K562 (cell line): ENCODE results near the gene PRR23A. TPM values are rescaled to one million over a fixed set of nuclear protein-coding genes. Genes with fewer than 3 reads are reported as not detected.

Experiments
- DEAF1 ChIP-seq: fragments of 450-650 bp; formaldehyde crosslinking; IDR thresholded peaks from 2 replicates; pipeline ENCODE4 v1.4.0; 2020; ENCODE audit warnings: mild to moderate bottlenecking, moderate library complexity
- GABPB1 ChIP-seq: sonication (generic); formaldehyde crosslinking; IDR thresholded peaks from 2 replicates; pipeline ENCODE4 v1.8.0; 2022; ENCODE audit warnings: mild to moderate bottlenecking, missing genetic modification reagents
- HCFC1 ChIP-seq: IDR thresholded peaks from 2 replicates; pipeline ENCODE4 v1.6.1; 2012; ENCODE audit warnings: low read depth, low read length, improper control_type of control experiment
- MAFK ChIP-seq: IDR thresholded peaks from 2 replicates; pipeline ENCODE4 v1.6.1; 2011; ENCODE audit warnings: low read length, improper control_type of control experiment
- MCM5 ChIP-seq: fragments of 450-650 bp; IDR thresholded peaks from 2 replicates; pipeline ENCODE4 v1.6.1; 2016; ENCODE audit warnings: low read depth
- MTA1 ChIP-seq: fragments of 450-650 bp; IDR thresholded peaks from 2 replicates; pipeline ENCODE4 v1.6.1; 2017; ENCODE audit warnings: borderline replicate concordance
- PTTG1 ChIP-seq: fragments of 450-650 bp; IDR thresholded peaks from 2 replicates; pipeline ENCODE4 v1.6.1; 2016; ENCODE audit warnings: low read depth, mild to moderate bottlenecking, missing genetic modification characterization, missing compliant biosample characterization
- SAFB2 ChIP-seq: fragments of 200-400 bp; formaldehyde crosslinking; IDR thresholded peaks from 2 replicates; pipeline ENCODE4 v1.6.1; 2018; ENCODE audit warnings: borderline replicate concordance, low read length, low read depth, moderate library complexity; ENCODE audit not compliant: severe bottlenecking
- TRIM28 ChIP-seq: fragments of 450-650 bp; IDR thresholded peaks from 2 replicates; pipeline ENCODE4 v1.6.1; 2017
- WHSC1 ChIP-seq: IDR thresholded peaks from one replicate; pipeline ENCODE4 v1.6.1; 2012; ENCODE audit warnings: low read length, control low read depth, inconsistent platforms
- ZBTB12 ChIP-seq: fragments of 250-450 bp; sonication (Bioruptor Pico); IDR thresholded peaks from 2 replicates; pipeline ENCODE4 v1.4.0; 2020
- ZNF134 ChIP-seq: fragments of 250-450 bp; sonication (Bioruptor Pico); conservative IDR thresholded peaks from 2 replicates; pipeline ENCODE4 v1.4.0; 2020
- ZNF316 ChIP-seq: fragments of 450-650 bp; IDR thresholded peaks from 2 replicates; pipeline ENCODE4 v1.6.1; 2016
- ZNF57 ChIP-seq: fragments of 450-650 bp; formaldehyde crosslinking; IDR thresholded peaks from 2 replicates; pipeline ENCODE4 v1.4.0; 2020; ENCODE audit warnings: mild to moderate bottlenecking, moderate library complexity
- ZNF639 ChIP-seq, 2 experiments: fragments of 200-800 bp in 1 of 2; sonication (Bioruptor generic) in 1 of 2; sonication (generic) in 1 of 2; formaldehyde crosslinking in 1 of 2; IDR thresholded peaks in 1 of 2; conservative IDR thresholded peaks in 1 of 2; 2 replicates each; pipeline versions ENCODE4 v1.5.0 to v1.6.1; 2016 to 2020; ENCODE audit warnings: missing compliant biosample characterization in 1 of 2, missing genetic modification characterization in 1 of 2, missing genetic modification reagents in 1 of 2
- ZZZ3 ChIP-seq: fragments of 450-650 bp; IDR thresholded peaks from 2 replicates; pipeline ENCODE4 v1.6.1; 2016; ENCODE audit warnings: antibody characterized with exemption, mild to moderate bottlenecking, moderate library complexity
- polyA plus RNA-seq, 8 experiments: library from polyadenylated mRNA; depleted of rRNA in 4 of 8; stranded (reverse) in 5 of 8; unstranded in 3 of 8; fragments of >200 nt; fragmentation: Nextera tagmentation in 2 of 8; fragmentation: Illumina TruSeq in 1 of 8; extraction: Ambion mirVana in 2 of 8; extraction: Trizol in 1 of 8; gene quantifications; 2 replicates each; pipeline versions ENCODE4 v1.2.1 to v1.2.3, GENCODE V29; 2011 to 2014; ENCODE audit warnings: inconsistent platforms in 1 of 8, missing spikeins in 1 of 8
- total RNA-seq, 7 experiments: library from RNA; depleted of rRNA in 6 of 7; stranded (reverse); fragments of >200 nt in 6 of 7; fragmentation: Illumina TruSeq in 2 of 7; extraction: Trizol in 2 of 7; gene quantifications; 2 replicates each; pipeline versions ENCODE4 v1.2.1 to v1.2.3, GENCODE V29; 2011 to 2021; ENCODE audit warnings: low replicate concordance in 1 of 7
- TF ChIP-seq, protein P1 (sequence below): fragments of 250-450 bp; sonication (Bioruptor Pico); IDR thresholded peaks from 2 replicates; pipeline ENCODE4 v1.4.0; 2020; ENCODE audit warnings: mild to moderate bottlenecking, moderate library complexity, borderline replicate concordance
- TF ChIP-seq, protein P2 (sequence below): fragments of 450-650 bp; IDR thresholded peaks from 2 replicates; pipeline ENCODE4 v1.6.1; 2017; ENCODE audit warnings: antibody characterized with exemption, mild to moderate bottlenecking

Gene PRR23A
- total and polyA plus RNA-seq, 9 of the 15 experiments (the other 6 are each of a cell fraction or from before 2014, with no cell fraction given), result not detected

- TF ChIP-seq MTA1 (no peak), ZZZ3 (no peak), TRIM28 (peak; percentile 58; the same call in 1 of the 2 replicates), ZNF134 (no peak), GABPB1 (CRISPR knock-in tag) (no peak), ZNF316 (peak; percentile 54), PTTG1 (tag) (no peak), HCFC1 (no peak), MCM5 (no peak), ZBTB12 (CRISPR knock-in tag) (no peak), DEAF1 (CRISPR knock-in tag) (no peak), ZNF639 (CRISPR knock-in tag; conservative IDR thresholded peaks at IDR 0.05 in 1 of 2, IDR thresholded peaks at IDR 0.05 in 1 of 2) (no peak), SAFB2 (no peak), ZNF57 (CRISPR knock-in tag) (no peak), WHSC1 (no peak), MAFK (no peak)
- TF ChIP-seq, protein P1, sequence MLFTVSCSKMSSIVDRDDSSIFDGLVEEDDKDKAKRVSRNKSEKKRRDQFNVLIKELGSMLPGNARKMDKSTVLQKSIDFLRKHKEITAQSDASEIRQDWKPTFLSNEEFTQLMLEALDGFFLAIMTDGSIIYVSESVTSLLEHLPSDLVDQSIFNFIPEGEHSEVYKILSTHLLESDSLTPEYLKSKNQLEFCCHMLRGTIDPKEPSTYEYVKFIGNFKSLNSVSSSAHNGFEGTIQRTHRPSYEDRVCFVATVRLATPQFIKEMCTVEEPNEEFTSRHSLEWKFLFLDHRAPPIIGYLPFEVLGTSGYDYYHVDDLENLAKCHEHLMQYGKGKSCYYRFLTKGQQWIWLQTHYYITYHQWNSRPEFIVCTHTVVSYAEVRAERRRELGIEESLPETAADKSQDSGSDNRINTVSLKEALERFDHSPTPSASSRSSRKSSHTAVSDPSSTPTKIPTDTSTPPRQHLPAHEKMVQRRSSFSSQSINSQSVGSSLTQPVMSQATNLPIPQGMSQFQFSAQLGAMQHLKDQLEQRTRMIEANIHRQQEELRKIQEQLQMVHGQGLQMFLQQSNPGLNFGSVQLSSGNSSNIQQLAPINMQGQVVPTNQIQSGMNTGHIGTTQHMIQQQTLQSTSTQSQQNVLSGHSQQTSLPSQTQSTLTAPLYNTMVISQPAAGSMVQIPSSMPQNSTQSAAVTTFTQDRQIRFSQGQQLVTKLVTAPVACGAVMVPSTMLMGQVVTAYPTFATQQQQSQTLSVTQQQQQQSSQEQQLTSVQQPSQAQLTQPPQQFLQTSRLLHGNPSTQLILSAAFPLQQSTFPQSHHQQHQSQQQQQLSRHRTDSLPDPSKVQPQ (CRISPR knock-in tag), result no peak
- TF ChIP-seq, protein P2, sequence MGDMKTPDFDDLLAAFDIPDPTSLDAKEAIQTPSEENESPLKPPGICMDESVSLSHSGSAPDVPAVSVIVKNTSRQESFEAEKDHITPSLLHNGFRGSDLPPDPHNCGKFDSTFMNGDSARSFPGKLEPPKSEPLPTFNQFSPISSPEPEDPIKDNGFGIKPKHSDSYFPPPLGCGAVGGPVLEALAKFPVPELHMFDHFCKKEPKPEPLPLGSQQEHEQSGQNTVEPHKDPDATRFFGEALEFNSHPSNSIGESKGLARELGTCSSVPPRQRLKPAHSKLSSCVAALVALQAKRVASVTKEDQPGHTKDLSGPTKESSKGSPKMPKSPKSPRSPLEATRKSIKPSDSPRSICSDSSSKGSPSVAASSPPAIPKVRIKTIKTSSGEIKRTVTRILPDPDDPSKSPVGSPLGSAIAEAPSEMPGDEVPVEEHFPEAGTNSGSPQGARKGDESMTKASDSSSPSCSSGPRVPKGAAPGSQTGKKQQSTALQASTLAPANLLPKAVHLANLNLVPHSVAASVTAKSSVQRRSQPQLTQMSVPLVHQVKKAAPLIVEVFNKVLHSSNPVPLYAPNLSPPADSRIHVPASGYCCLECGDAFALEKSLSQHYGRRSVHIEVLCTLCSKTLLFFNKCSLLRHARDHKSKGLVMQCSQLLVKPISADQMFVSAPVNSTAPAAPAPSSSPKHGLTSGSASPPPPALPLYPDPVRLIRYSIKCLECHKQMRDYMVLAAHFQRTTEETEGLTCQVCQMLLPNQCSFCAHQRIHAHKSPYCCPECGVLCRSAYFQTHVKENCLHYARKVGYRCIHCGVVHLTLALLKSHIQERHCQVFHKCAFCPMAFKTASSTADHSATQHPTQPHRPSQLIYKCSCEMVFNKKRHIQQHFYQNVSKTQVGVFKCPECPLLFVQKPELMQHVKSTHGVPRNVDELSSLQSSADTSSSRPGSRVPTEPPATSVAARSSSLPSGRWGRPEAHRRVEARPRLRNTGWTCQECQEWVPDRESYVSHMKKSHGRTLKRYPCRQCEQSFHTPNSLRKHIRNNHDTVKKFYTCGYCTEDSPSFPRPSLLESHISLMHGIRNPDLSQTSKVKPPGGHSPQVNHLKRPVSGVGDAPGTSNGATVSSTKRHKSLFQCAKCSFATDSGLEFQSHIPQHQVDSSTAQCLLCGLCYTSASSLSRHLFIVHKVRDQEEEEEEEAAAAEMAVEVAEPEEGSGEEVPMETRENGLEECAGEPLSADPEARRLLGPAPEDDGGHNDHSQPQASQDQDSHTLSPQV, result no peak
Observed at GRCh38 chr3:138964923-138965322, 41.1 kb downstream of the PRR23A start (continued).
